Lower leg skin (tissue), 3 donors: Measurements from ENCODE around the gene DGCR2.
"Not testable (repeated sequence)": the region's sequence is repeated elsewhere in the genome, so short reads cannot be mapped to it uniquely, and the experiment has no call there.

Source experiments
- POLR2A ChIP-seq, 2 donors: fragments of 450-650 bp; IDR thresholded peaks; one replicate each; pipeline ENCODE4 v1.6.1; 2016 to 2017; ENCODE audit warnings: antibody characterized with exemption in 2 of 2, mild to moderate bottlenecking in 1 of 2, moderate library complexity in 1 of 2
- TF ChIP-seq, protein P1 (sequence below), 3 donors: fragments of 450-650 bp; IDR thresholded peaks; one replicate each; pipeline ENCODE4 v1.5.1; 2016; ENCODE audit warnings: antibody characterized with exemption in 3 of 3, mild to moderate bottlenecking in 3 of 3, moderate library complexity in 2 of 3

DNA sequence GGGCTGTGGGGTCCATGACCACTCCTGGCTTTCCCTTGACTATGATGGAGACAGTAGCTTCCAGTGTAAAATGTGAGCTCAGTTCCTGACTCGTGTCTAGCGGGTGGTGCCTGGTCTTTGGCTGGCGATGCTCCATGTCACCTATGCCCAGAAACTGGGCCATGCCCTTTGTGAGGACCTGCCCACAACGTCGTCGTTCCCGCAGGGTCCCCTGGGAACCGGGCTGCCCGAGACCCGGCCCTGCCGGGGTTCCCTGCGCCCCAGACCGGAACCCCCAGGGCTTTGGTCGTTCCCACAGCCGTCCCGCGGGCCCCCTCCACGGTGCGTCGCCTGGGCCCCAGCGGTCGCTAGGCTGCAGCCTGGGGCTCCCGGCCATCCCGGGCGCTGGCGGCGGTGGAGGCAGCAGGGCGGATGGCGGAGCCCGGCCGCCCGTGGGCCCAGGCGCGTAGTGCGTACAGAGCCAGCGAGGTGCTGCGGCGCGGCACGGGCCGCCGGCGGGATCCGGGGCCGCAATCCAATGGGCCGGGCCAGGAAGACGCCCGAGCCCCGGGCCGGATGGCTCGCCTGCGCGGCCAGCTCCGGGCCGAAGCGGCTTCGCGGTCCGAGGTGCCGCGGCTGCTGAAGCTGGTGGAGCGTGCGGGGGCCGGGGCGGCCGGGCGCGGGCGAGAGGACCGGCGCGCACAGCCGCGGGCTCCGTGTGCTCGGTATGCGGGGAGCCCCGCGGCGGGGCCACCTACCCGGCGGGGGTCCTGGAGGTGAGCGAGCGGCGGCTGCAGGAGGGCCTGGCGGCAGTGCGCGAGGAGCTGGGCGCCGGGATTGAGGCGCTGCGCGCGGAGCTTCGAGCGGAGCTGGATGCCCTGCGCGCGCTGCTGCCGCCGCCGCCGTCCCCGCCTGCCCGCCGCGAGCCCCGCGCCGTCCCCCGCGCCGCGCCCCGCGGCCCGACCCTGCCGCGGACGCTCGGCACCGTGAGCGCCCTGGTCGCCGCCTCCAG lies 92.8 kb downstream of the DGCR2 start:
- TF ChIP-seq, protein P1, sequence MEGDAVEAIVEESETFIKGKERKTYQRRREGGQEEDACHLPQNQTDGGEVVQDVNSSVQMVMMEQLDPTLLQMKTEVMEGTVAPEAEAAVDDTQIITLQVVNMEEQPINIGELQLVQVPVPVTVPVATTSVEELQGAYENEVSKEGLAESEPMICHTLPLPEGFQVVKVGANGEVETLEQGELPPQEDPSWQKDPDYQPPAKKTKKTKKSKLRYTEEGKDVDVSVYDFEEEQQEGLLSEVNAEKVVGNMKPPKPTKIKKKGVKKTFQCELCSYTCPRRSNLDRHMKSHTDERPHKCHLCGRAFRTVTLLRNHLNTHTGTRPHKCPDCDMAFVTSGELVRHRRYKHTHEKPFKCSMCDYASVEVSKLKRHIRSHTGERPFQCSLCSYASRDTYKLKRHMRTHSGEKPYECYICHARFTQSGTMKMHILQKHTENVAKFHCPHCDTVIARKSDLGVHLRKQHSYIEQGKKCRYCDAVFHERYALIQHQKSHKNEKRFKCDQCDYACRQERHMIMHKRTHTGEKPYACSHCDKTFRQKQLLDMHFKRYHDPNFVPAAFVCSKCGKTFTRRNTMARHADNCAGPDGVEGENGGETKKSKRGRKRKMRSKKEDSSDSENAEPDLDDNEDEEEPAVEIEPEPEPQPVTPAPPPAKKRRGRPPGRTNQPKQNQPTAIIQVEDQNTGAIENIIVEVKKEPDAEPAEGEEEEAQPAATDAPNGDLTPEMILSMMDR (IDR thresholded peaks at IDR 0.05): not testable (repeated sequence)
- not testable (repeated sequence) for TF ChIP-seq POLR2A (IDR thresholded peaks at IDR 0.05)
